DMS 273 (cell line): ENCODE measurements around the gene FIG4.
"Not testable (repeated sequence)": the region's sequence is repeated elsewhere in the genome, so short reads cannot be mapped to it uniquely, and the experiment has no call there.

ENCODE experiments used
- DNase-seq: peaks from one replicate; lab custom pipeline; 2025; ENCODE audit not compliant: unreplicated experiment; lab: John Stamatoyannopoulos, UW

Gene FIG4

DNA sequence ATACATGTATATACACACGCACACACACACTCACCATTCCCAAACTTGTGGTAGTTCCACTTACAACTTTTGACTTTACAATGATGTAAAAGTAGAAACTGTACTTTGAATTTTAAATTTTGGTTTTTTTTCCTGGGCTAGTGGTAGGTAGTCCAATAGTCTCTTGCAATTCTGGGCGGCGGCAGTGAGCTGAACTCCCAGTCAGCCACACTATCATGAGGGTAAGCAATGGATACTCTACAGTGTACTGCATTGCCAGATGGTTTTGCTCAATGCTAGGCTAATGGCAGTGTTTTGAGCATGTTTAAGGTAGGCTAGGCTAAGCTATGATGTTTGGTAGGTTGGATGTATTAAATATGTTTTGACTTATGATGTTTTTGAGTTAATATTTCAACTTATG lies 150.8 kb downstream of the FIG4 start:
- no peak for DNase-seq

DNA sequence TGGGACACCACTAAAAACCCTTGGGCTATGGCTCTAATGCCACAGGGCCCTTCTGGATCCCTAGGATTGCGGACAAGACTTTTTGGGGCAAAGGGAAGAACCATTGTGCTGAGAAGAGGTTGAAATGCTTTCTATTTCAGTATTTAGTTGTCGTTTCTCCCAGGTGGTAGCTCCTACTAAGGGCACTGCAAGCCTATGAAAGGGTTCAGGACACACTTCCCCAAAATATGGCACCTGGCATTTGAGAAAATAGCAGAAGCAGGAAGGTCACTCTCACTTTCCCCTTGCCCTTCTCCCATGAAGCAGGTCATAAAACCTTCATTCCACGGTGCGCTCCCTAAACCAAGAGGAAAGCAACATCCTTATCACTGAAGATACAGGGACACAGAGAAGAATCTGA lies 161.6 kb downstream of the FIG4 start:
- DNase-seq: no peak

DNA sequence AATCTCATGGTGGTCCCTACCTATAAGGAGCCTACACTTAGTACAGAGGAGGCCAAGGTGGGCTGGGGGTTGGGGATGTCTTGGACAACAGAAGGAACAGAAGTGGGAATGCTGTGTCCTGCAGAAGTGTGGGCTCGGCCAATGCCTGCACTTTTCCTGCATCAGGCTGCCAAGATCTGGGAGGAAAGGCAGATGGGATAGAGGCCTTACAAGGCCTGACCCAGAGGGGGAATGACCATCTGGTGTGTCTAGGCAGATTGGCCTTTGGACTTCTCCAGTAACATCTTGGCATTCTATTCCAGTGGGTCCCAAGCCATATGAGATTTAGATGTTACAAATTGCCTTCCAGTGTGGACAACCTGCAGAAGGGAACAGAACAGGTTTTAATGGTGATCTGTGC lies 162.3 kb downstream of the FIG4 start:
- DNase-seq: peak; percentile 91

GRCh38 chr6:109853951-109854350 lies 162.9 kb downstream of the FIG4 start:
- no peak for DNase-seq

DNA sequence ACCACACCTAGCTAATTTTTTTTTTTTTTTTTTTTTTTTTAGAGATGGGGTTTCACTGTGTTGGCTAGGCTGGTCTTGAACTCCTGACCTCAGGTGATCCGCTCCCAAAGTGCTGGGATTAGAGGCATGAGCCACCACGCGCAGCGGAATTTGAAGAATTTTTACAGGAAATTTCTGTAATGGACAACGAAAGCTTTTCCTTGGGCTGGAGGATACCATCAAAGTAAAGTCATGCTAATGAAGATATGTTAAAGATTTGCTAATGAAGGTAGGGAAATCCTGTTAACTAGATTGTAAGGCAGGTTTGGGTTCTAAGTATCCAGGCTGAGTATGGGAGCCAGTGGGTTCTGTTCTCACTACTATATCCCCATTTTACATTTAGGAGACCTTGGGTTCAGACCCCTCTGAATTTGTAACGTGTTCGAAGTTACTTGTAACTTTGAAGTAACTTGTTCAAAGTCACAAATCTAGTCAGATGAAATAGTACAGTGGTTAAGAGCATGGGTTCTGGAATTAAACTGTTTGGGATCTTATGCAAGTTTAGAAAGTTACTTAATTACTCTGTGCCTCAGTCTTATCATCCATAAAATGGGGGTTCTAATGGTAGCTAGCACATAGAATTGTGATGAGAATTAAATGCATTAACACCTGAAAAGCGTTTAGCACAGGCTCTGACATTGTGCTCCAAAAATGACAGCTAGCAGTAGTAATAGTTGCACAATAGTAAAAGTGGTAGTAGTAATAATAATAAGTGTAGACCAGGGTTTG lies 163.6 kb downstream of the FIG4 start:
- DNase-seq: no peak

GRCh38 chr6:109855476-109856040 lies 164.5 kb downstream of the FIG4 start:
- not testable (repeated sequence) for DNase-seq

DNA sequence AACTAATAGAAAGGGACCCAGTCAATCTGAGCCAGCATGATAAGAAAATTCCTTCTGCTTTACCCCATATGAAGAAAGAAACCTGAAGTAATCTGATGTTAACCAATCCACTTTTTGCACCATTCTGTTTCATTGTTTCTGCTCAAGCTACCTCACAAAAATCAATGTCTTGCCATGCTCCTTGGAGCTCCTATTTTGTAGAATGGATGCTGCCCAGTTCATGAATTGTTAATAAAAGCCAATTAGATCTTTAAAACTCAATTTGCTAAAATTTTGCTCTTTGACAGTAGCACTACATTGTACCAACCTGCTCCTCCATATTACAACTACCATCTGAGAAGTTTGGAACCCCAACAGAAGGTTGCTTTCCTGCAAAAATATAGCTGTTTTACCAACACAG lies 170.8 kb downstream of the FIG4 start:
- DNase-seq: no peak

GRCh38 chr6:109864050-109864449 lies 173.0 kb downstream of the FIG4 start:
- no peak for DNase-seq

DNA sequence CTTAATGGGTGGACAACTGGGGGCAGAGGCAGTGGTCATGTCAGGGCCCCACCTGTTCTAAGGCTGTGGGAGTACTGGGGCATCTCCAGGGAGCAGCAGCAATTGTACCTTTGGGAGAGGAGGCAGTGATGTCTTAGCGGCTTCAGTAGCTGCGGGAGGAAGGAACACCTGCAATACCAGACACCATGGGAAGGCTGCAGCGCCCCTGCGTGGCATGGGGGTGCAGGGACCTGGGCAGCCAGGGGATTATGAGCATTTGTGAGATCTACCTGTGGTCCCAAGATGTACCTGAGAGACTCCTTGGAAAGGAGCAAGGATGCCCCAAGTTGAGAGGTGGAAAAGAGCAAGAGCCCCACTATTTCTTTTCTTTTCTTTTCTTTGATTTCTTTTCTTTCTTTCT lies 174.9 kb downstream of the FIG4 start:
- no peak for DNase-seq

DNA sequence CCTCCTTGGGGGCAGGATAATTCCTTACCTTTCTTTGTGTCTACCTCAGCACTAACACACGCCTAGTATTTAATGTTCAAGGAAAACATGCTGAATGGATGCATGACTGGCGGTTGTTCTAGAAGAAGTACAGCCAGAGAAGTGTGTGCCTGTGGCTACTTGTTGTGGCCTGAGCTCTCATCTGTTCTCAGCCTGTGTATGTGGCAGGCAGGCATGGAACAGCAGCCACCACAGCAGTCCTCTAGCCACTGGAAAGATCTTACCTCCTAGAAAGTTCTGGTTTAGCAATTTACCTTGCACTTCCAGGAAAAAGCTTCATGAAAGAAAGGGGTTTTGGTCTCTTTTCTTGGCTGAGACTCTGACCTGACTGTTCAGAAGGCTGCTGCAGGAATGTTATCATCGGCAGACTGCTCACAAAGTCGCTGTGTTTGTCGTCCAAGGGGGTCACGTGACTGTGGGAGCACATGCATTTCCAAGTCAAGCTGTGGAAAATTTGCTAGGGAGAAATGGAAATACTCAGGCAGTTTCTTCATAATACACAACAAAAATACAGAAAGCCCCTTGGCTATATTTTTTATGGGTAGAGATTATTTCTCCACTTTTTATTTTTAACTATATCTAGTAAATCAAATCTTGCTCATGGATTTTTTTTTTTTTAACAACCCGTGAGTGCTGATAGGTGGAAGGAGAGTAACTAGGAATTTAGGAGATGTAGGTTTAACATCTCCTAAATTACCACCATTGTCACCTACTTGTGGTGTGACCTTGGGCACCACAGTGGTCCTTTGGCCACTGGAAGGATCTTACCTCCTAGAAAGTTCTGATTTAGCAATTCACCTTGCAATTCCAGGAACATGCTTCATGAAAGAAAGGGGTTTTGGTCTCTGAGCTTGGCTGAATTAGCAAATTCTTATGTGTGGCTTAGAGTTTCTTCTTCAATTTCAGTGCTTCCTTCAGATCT lies 176.2 kb downstream of the FIG4 start:
- DNase-seq: peak; percentile 25

DNA sequence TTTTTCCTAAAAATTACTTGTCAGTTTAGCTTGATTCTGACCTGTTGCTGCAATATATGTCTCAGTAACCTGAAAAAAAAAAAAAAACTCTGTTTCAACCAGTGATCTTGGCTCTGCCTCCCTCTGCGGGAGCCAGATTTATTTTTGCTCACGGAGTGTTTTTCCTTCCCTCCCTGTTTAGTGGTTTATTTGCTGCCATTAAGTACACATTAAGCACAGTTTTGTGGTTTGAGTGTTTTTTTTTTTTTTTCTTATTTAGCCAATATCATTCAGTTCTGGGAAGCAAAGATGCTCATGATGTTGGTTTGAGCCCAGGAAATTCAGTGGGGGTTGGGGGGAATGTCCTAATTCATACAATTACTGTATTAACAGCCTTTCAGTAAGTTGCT lies 176.9 kb downstream of the FIG4 start:
- no peak for DNase-seq

- DNase-seq: not testable (repeated sequence)
These were observed 178.4 kb downstream of the FIG4 start for GRCh38 chr6:109869398-109870088.

GRCh38 chr6:109870089-109870410 lies 179.0 kb downstream of the FIG4 start:
- DNase-seq: no peak

- DNase-seq: no peak
These were observed 181.5 kb downstream of the FIG4 start for GRCh38 chr6:109872549-109872948.

GRCh38 chr6:109872968-109873545 lies 182.0 kb downstream of the FIG4 start:
- no peak for DNase-seq

DNA sequence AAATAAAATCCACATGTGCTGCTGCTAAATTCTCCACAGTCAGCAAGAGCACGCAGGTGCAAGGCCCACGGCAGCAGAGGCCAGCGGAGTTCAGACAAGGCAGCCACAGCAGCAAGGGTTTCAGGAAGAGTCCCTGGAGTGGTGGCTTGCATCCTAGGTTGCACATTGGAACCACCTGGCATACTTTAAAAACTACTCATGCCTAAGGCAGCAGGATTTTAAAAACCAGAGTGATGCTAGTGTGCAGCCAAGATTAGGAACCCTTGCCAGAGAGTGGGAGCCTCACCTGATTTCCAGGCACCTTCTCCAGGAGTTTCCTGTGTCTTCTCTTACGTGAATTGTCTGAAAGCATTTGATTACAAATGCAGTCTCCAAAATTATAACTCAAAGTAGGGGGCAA lies 183.0 kb downstream of the FIG4 start:
- no peak for DNase-seq

DNA sequence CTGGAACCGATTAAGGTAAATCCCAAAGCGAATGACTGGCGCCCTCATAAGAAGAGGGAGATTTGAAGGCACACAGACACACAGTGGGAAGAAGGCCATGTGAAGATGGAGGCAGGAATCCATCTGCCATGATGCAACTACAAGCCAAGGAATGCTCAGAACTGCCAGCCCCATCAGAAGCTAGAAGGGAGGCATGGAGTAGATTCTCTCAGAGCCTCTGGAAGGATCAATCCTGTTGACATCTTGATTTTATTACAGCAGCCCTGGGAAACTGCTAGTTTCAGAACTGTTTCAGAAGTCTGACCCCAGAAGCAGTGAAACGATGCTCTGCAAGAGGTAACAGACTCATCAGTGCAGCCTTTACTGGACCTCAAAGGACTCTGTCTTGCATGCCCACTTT lies 183.5 kb downstream of the FIG4 start:
- DNase-seq: no peak
